Muscle layer of colon (tissue), 2 donors: ENCODE results near the gene KDM4C.
"Not testable (repeated sequence)": the region's sequence is repeated elsewhere in the genome, so short reads cannot be mapped to it uniquely, and the experiment has no call there.

ENCODE experiments used
- H3K27ac ChIP-seq: one replicate; pipeline ENCODE4 v1.7.0; 2013; ENCODE audit warnings: low read depth, mild to moderate bottlenecking, low read length, moderate library complexity
- H3K27me3 ChIP-seq, 2 donors: one replicate each; pipeline ENCODE4 v1.7.0; 2013; ENCODE audit warnings: low read length in 2 of 2, mild to moderate bottlenecking in 2 of 2; ENCODE audit not compliant: insufficient read depth in 2 of 2, control insufficient read depth in 1 of 2
- H3K36me3 ChIP-seq: one replicate; pipeline ENCODE4 v1.7.0; 2013; ENCODE audit warnings: mild to moderate bottlenecking, low read length; ENCODE audit not compliant: insufficient read depth
- H3K4me1 ChIP-seq: one replicate; pipeline ENCODE4 v1.7.0; 2013; ENCODE audit warnings: mild to moderate bottlenecking, low read length; ENCODE audit not compliant: insufficient read depth
- H3K4me3 ChIP-seq, 2 donors: one replicate each; pipeline ENCODE4 v1.7.0; 2013; ENCODE audit warnings: low read length in 2 of 2, low read depth in 1 of 2, mild to moderate bottlenecking in 1 of 2, moderate library complexity in 1 of 2
- H3K9ac ChIP-seq: one replicate; pipeline ENCODE4 v1.7.0; 2013; ENCODE audit warnings: low read length
- H3K9me3 ChIP-seq: one replicate; pipeline ENCODE4 v1.7.0; 2013; ENCODE audit warnings: mild to moderate bottlenecking, low read length
- donor health status: abdominal sarcoma.
- donor health status: Adenocarcinoma of cecum.

Gene KDM4C

GRCh38 chr9:6764950-6765349, 7.2 kb downstream of the KDM4C start:
- H3K4me3 ChIP-seq, result no peak overlapping the region
- no peaks in the 10 kb centered on the region for H3K36me3 ChIP-seq
- H3K9me3 ChIP-seq, result no peaks in the 10 kb centered on the region
- no peak overlapping the region for H3K27ac ChIP-seq
- no peak overlapping the region for H3K9ac ChIP-seq
- peaks cover 11% of the 10 kb centered on the region for H3K4me1 ChIP-seq
- no peaks in the 10 kb centered on the region for H3K27me3 ChIP-seq

DNA sequence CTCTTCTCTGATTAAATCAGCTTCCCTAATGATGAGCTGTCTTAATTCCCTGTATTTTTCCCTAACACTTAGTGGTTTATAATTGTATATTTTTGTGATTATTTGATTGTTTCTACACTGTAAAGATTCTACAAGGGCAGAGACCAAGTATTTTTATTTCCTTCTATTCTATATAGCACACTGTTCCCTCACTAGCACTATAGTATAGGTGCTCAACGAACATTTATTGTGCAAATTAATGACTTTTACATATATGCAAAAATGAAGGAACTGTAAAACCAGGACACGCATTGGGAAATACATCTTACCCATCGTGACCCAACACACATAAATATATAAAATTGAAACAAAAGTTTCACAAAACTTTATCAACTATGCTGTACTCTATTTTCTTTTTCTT, 7.6 kb downstream of the KDM4C start:
- no peak overlapping the region for H3K4me3 ChIP-seq
- H3K9me3 ChIP-seq, result no peaks in the 10 kb centered on the region
- H3K9ac ChIP-seq, result no peak overlapping the region
- no peaks in the 10 kb centered on the region for H3K36me3 ChIP-seq
- no peak overlapping the region for H3K27ac ChIP-seq
- H3K4me1 ChIP-seq, result peaks cover 11% of the 10 kb centered on the region
- H3K27me3 ChIP-seq, result no peaks in the 10 kb centered on the region

GRCh38 chr9:6766606-6767005, 8.8 kb downstream of the KDM4C start:
- no peaks in the 10 kb centered on the region for H3K36me3 ChIP-seq
- H3K9me3 ChIP-seq, result no peaks in the 10 kb centered on the region
- peaks cover 11% of the 10 kb centered on the region for H3K4me1 ChIP-seq
- no peak overlapping the region for H3K27ac ChIP-seq
- H3K4me3 ChIP-seq, result no peak overlapping the region
- no peaks in the 10 kb centered on the region for H3K27me3 ChIP-seq
- H3K9ac ChIP-seq, result no peak overlapping the region

- not testable (repeated sequence) for H3K36me3 ChIP-seq, H3K9me3 ChIP-seq, H3K27ac ChIP-seq, H3K9ac ChIP-seq, H3K4me3 ChIP-seq, H3K27me3 ChIP-seq
- peaks cover 11% of the 10 kb centered on the region for H3K4me1 ChIP-seq
Measured at GRCh38 chr9:6768587-6768986, 10.8 kb downstream of the KDM4C start.

- no peaks in the 10 kb centered on the region for H3K4me1 ChIP-seq
- H3K9ac ChIP-seq, result no peak overlapping the region
- no peaks in the 10 kb centered on the region for H3K27me3 ChIP-seq
- H3K4me3 ChIP-seq, result no peak overlapping the region
- no peaks in the 10 kb centered on the region for H3K36me3 ChIP-seq
- no peak overlapping the region for H3K27ac ChIP-seq
- H3K9me3 ChIP-seq, result no peaks in the 10 kb centered on the region
Measured at GRCh38 chr9:6771722-6772121, 13.9 kb downstream of the KDM4C start.

- Histone ChIP-seq H3K27me3 (no peaks in the 10 kb centered on the region), H3K27ac (no peak overlapping the region), H3K4me1 (peaks cover 7% of the 10 kb centered on the region), H3K9me3 (no peaks in the 10 kb centered on the region), H3K4me3 (no peak overlapping the region), H3K36me3 (no peaks in the 10 kb centered on the region), H3K9ac (no peak overlapping the region)
Measured at GRCh38 chr9:6777213-6777902, 19.6 kb downstream of the KDM4C start.

GRCh38 chr9:6779417-6780241, 21.9 kb downstream of the KDM4C start:
- no peaks in the 10 kb centered on the region for H3K36me3 ChIP-seq
- H3K27ac ChIP-seq, result no peak overlapping the region
- no peak overlapping the region for H3K9ac ChIP-seq

DNA sequence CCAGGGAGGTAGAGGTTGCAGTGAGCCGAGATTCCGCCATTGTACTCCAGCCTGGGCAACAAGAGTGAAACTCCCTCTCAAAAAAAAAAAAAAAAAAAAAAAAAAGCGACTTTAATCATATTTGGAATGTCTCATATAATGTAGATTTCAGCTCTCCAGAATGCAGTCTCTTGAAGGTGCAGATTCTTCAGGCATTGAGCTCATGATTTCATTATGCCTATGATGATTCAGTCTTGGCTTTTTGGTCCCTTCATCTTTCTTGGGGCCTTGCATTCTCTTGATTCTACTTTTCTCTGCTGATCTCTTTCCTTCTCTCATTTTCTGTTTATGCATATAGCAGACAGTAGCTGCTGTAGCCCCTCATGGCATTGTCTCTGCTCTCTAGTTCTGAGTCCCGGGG, 22.9 kb downstream of the KDM4C start:
- no peak overlapping the region for H3K27ac ChIP-seq
- H3K36me3 ChIP-seq, result no peaks in the 10 kb centered on the region
- H3K9me3 ChIP-seq, result no peaks in the 10 kb centered on the region
- H3K4me1 ChIP-seq, result peaks cover 10% of the 10 kb centered on the region
- no peak overlapping the region for H3K9ac ChIP-seq
- no peaks in the 10 kb centered on the region for H3K27me3 ChIP-seq
- H3K4me3 ChIP-seq, result no peak overlapping the region

More at GRCh38 chr9:6779417-6780241, 21.9 kb downstream of the KDM4C start:
- Histone ChIP-seq H3K9me3 (no peaks in the 10 kb centered on the region), H3K4me1 (peaks cover 10% of the 10 kb centered on the region), H3K4me3 (no peak overlapping the region), H3K27me3 (no peaks in the 10 kb centered on the region)

GRCh38 chr9:6781476-6781875, 23.7 kb downstream of the KDM4C start:
- Histone ChIP-seq H3K27ac (no peak overlapping the region), H3K4me1 (peaks cover 10% of the 10 kb centered on the region)

GRCh38 chr9:6782345-6782744, 24.6 kb downstream of the KDM4C start:
- Histone ChIP-seq H3K9ac (no peak overlapping the region), H3K27me3 (no peaks in the 10 kb centered on the region), H3K9me3 (no peaks in the 10 kb centered on the region), H3K4me3 (no peak overlapping the region), H3K36me3 (no peaks in the 10 kb centered on the region), H3K4me1 (peaks cover 10% of the 10 kb centered on the region), H3K27ac (no peak overlapping the region)

More at GRCh38 chr9:6781476-6781875, 23.7 kb downstream of the KDM4C start:
- H3K9ac ChIP-seq, result no peak overlapping the region
- H3K36me3 ChIP-seq, result no peaks in the 10 kb centered on the region
- no peaks in the 10 kb centered on the region for H3K27me3 ChIP-seq
- no peaks in the 10 kb centered on the region for H3K9me3 ChIP-seq
- H3K4me3 ChIP-seq, result no peak overlapping the region

DNA sequence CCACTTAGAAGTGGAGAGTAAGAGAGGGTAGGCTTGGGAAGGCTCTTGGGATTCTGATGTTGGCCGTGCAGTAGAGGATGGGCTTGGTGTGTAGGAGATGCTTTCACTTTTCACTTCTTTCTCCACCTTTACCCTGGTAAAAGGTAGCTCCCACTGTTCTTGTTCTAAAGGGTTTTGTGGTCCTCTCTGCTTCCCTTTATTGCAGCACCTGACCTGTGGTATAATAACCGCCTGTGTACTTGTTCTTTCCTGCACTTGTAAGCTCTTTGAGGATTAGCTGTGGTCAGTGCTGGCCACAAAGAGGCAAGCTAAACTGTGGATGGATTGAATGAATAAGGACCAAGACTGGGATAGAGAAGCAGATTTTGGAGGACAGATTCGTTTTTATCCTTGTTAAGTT, 25.2 kb downstream of the KDM4C start:
- peaks cover 12% of the 10 kb centered on the region for H3K4me1 ChIP-seq

More for the DNA sequence above, 25.2 kb downstream of the KDM4C start:
- no peak overlapping the region for H3K4me3 ChIP-seq
- no peaks in the 10 kb centered on the region for H3K9me3 ChIP-seq
- H3K36me3 ChIP-seq, result no peaks in the 10 kb centered on the region
- H3K27ac ChIP-seq, result no peak overlapping the region
- no peak overlapping the region for H3K9ac ChIP-seq
- no peaks in the 10 kb centered on the region for H3K27me3 ChIP-seq
